ENCODE results near the gene THEMIS2. TPM values are rescaled to one million over a fixed set of nuclear protein-coding genes. Genes with fewer than 3 reads are reported as not detected.

THEMIS2 gene
- total RNA-seq, 2 experiments from 2014 or later: 12.9 to 17.5 TPM

Other genes with a start within 250 kb of the THEMIS2 start
- gene FGR, start 237.4 kb upstream of the THEMIS2 start, total RNA-seq: under 1 TPM; 0.10 to 0.14 TPM
- gene IFI6, start 200.4 kb upstream of the THEMIS2 start, total RNA-seq: 100 to 1,000 TPM; 115 to 125 TPM
- gene FAM76A, start 146.6 kb upstream of the THEMIS2 start, total RNA-seq: 1 to 10 TPM; 8.4 to 9.7 TPM
- gene STX12, start 99.3 kb upstream of the THEMIS2 start, total RNA-seq: 10 to 100 TPM; 31.9 to 35.7 TPM
- gene PPP1R8, start 41.8 kb upstream of the THEMIS2 start, total RNA-seq: 10 to 100 TPM; 34.1 to 35.8 TPM
- 10 to 100 TPM; 62.9 to 76.7 TPM for gene RPA2, start 42.0 kb downstream of the THEMIS2 start, total RNA-seq
- under 1 TPM; 0.52 to 0.72 TPM for gene SMPDL3B, start 62.5 kb downstream of the THEMIS2 start, total RNA-seq
- 1 to 10 TPM; 3.2 to 4.8 TPM for gene XKR8, start 87.4 kb downstream of the THEMIS2 start, total RNA-seq
- 10 to 100 TPM; 25.4 to 25.9 TPM for gene EYA3, start 216.1 kb downstream of the THEMIS2 start, total RNA-seq

Data from activated naive CD4-positive, alpha-beta T cell treated with anti-CD3 and anti-CD28 coated beads for 36 hours (primary cell).